ENCODE data around the gene GAD2.

DNA sequence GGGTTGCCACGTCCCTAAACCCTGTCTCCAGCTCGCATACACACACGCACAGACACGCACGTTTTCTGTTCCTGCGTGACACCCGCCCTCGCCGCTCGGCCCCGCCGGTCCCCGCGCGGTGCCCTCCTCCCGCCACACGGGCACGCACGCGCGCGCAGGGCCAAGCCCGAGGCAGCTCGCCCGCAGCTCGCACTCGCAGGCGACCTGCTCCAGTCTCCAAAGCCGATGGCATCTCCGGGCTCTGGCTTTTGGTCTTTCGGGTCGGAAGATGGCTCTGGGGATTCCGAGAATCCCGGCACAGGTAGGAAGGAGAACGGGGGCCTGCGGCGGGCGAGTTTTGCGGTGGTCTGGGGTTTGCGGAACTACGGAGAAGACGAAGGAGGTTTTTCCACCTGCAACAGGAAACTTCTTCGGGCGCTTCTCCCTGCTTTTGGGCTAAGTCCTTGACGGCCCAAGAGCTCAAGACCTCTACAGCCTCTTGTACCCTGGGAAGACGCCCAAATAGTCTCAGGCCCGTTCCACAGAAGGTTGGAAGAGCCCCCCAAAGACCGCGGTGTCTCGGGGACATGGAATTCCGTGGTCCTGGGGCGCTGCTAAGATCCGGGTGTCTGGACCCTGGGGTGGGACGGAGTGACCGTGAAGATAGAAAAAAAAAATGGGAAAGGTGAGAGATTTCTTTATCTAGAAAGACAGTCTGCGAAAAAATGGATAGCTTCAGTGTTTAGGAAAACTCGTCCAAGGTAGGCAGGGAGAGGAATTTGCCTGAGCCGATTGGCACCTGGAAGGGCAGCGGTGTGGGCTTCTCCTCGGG, at the start of gene GAD2:
- TF ChIP-seq, protein P1, sequence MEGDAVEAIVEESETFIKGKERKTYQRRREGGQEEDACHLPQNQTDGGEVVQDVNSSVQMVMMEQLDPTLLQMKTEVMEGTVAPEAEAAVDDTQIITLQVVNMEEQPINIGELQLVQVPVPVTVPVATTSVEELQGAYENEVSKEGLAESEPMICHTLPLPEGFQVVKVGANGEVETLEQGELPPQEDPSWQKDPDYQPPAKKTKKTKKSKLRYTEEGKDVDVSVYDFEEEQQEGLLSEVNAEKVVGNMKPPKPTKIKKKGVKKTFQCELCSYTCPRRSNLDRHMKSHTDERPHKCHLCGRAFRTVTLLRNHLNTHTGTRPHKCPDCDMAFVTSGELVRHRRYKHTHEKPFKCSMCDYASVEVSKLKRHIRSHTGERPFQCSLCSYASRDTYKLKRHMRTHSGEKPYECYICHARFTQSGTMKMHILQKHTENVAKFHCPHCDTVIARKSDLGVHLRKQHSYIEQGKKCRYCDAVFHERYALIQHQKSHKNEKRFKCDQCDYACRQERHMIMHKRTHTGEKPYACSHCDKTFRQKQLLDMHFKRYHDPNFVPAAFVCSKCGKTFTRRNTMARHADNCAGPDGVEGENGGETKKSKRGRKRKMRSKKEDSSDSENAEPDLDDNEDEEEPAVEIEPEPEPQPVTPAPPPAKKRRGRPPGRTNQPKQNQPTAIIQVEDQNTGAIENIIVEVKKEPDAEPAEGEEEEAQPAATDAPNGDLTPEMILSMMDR (IDR thresholded peaks at IDR 0.05), result no peak
- no peak for TF ChIP-seq POLR2AphosphoS5 (IDR thresholded peaks at IDR 0.05; ENCODE audit: low read depth, low read length)
- TF ChIP-seq, protein P2, sequence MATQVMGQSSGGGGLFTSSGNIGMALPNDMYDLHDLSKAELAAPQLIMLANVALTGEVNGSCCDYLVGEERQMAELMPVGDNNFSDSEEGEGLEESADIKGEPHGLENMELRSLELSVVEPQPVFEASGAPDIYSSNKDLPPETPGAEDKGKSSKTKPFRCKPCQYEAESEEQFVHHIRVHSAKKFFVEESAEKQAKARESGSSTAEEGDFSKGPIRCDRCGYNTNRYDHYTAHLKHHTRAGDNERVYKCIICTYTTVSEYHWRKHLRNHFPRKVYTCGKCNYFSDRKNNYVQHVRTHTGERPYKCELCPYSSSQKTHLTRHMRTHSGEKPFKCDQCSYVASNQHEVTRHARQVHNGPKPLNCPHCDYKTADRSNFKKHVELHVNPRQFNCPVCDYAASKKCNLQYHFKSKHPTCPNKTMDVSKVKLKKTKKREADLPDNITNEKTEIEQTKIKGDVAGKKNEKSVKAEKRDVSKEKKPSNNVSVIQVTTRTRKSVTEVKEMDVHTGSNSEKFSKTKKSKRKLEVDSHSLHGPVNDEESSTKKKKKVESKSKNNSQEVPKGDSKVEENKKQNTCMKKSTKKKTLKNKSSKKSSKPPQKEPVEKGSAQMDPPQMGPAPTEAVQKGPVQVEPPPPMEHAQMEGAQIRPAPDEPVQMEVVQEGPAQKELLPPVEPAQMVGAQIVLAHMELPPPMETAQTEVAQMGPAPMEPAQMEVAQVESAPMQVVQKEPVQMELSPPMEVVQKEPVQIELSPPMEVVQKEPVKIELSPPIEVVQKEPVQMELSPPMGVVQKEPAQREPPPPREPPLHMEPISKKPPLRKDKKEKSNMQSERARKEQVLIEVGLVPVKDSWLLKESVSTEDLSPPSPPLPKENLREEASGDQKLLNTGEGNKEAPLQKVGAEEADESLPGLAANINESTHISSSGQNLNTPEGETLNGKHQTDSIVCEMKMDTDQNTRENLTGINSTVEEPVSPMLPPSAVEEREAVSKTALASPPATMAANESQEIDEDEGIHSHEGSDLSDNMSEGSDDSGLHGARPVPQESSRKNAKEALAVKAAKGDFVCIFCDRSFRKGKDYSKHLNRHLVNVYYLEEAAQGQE (IDR thresholded peaks at IDR 0.05; ENCODE audit: insufficient read depth in 1 of 2, low read depth in 2 of 2, low read length in 1 of 2), result no peak
